ENCODE measurements around the gene MSH2. TPM values are rescaled to one million over a fixed set of nuclear protein-coding genes. Genes with fewer than 3 reads are reported as not detected.

The MSH2 gene
- total and polyA plus RNA-seq, 11 donors, result 4.4 to 19.0 (median 11.6) TPM

GRCh38 chr2:47373747-47374146 lies 29.2 kb upstream of the MSH2 start:
- no peak for TF ChIP-seq POLR2A (IDR thresholded peaks at IDR 0.05)
- TF ChIP-seq CTCF (IDR thresholded peaks at IDR 0.05), result peak in 5 of 12 donors; percentile 8 to 23 (median 19)
- Histone ChIP-seq H3K36me3 (no peaks in the 10 kb centered on the region), H3K4me1 (peaks cover 0 to 12% (median 6%) of the 10 kb centered on the region in 12 donors), H3K9me3 (no peaks in the 10 kb centered on the region), H3K27ac (no peak overlapping the region), H3K27me3 (peaks cover 12 to 25% (median 14%) of the 10 kb centered on the region in 9 donors), H3K4me3 (no peak overlapping the region)
- WGBS, 4 donors, result 42 to 55% (median 48%) methylated on average over 5 of the region's 5 CpGs
- ATAC-seq, result peak in 3 of 4 donors; percentile 58 to 64 (median 62)
- intact Hi-C loops (cut with DNase I), result no loop called here
- DNase-seq, result no peak

GRCh38 chr2:47375307-47375706 lies 27.6 kb upstream of the MSH2 start:
- Histone ChIP-seq H3K4me1 (no peaks in the 10 kb centered on the region), H3K36me3 (no peaks in the 10 kb centered on the region), H3K27me3 (peaks cover 0 to 10% (median under 1%) of the 10 kb centered on the region in 9 donors), H3K4me3 (no peak overlapping the region), H3K27ac (no peak overlapping the region), H3K9me3 (no peaks in the 10 kb centered on the region)
- DNase-seq (no peak), ATAC-seq (no peak)
- 87 to 100% (median 92%) methylated on average over 1 of the region's 1 CpG for WGBS, 4 donors
- TF ChIP-seq POLR2A (IDR thresholded peaks at IDR 0.05) (no peak), CTCF (IDR thresholded peaks at IDR 0.05) (no peak)
- intact Hi-C loops (cut with DNase I), result no loop called here

- no peaks in the 10 kb centered on the region for H3K27me3 ChIP-seq
- H3K4me1 ChIP-seq, result no peaks in the 10 kb centered on the region
- no peak for ATAC-seq
- no peaks in the 10 kb centered on the region for H3K9me3 ChIP-seq
- H3K27ac ChIP-seq, result no peak overlapping the region
- intact Hi-C loops (cut with DNase I), result no loop called here
- no peaks in the 10 kb centered on the region for H3K36me3 ChIP-seq
- no peak for TF ChIP-seq CTCF (IDR thresholded peaks at IDR 0.05)
- no peak for TF ChIP-seq POLR2A (IDR thresholded peaks at IDR 0.05)
- no peak for DNase-seq
- H3K4me3 ChIP-seq, result no peak overlapping the region
- WGBS, 4 donors, result 84 to 91% (median 90%) methylated on average over 3 of the region's 3 CpGs
Measured at GRCh38 chr2:47379384-47379783, 23.6 kb upstream of the MSH2 start.

GRCh38 chr2:47381408-47381807 lies 21.5 kb upstream of the MSH2 start:
- no peak for TF ChIP-seq CTCF (IDR thresholded peaks at IDR 0.05)
- no peak for TF ChIP-seq POLR2A (IDR thresholded peaks at IDR 0.05)
- no peaks in the 10 kb centered on the region for H3K36me3 ChIP-seq
- ATAC-seq, result no peak
- WGBS, 4 donors, result 90 to 95% (median 92%) methylated on average over 1 of the region's 1 CpG
- DNase-seq, result no peak
- no peak overlapping the region for H3K4me3 ChIP-seq
- H3K4me1 ChIP-seq, result no peaks in the 10 kb centered on the region
- no peak overlapping the region for H3K27ac ChIP-seq
- no peaks in the 10 kb centered on the region for H3K27me3 ChIP-seq
- no peaks in the 10 kb centered on the region for H3K9me3 ChIP-seq
- intact Hi-C loops (cut with DNase I), result no loop called here
